Stimulated activated CD4-positive, alpha-beta T cell treated with anti-CD3 and anti-CD28 coated beads, TNF-alpha, amount 100 ng/mL, for 1 hour (primary cell): ENCODE measurements around the gene HYDIN.
A peak's percentile ranks its signal among the peaks of the same experiment; 100 is the strongest.

Experiments
- DNase-seq, 3 donors: peaks; one replicate each; pipeline ENCODE4 v3.0.0-alpha.2; 2020; ENCODE audit warnings: low read depth in 3 of 3, low spot score in 1 of 3

Gene HYDIN

DNA sequence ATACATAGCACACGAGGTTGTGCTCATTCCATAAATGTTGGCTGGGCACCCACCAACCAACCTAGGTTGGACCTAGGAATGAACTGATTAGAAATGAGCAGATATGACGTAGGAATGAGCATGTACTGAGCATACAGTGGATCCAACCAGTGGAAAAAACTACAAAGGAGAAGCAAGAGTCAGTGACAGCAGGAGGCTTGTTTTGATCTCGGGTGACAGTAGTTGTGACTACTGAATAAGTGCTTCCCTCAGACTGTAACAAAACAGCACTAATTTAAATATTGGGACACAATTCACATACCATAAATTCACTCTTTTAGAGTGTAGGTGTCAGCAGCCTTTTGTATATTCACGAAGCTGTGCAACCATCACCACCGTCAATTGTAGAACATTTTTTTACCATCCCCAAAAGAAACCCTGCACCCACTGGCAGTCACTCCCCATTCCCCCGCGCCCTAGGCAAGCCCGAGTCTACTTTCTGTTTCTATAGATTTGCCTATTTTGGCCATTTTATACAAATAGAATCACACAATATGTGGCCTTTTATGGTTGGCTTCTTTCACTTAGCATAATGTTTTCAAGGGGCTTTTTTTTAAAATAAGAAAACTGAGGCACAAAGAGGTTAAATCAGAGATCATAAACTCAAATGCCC is 436.5 kb downstream of the HYDIN start:
- no peak for DNase-seq

DNA sequence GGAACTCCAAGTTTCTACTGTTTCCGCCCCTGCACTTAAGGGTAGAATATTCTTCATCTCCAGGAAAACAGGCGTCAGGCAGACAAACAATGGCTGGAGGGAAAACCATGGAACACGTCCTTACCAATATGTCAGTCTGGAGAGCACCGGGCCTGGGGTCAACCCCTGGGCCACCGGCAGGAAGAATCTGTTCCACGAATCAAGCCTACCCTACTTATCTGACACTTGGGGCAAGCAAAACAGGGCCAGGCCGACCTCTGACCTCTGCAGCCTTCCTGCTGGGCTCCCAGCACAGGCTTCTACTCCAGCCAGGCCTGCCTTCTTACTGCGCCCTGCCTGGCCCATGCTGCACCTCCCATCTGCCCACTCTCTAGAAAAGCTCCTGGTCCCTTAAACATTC is 439.7 kb downstream of the HYDIN start:
- no peak for DNase-seq

DNA sequence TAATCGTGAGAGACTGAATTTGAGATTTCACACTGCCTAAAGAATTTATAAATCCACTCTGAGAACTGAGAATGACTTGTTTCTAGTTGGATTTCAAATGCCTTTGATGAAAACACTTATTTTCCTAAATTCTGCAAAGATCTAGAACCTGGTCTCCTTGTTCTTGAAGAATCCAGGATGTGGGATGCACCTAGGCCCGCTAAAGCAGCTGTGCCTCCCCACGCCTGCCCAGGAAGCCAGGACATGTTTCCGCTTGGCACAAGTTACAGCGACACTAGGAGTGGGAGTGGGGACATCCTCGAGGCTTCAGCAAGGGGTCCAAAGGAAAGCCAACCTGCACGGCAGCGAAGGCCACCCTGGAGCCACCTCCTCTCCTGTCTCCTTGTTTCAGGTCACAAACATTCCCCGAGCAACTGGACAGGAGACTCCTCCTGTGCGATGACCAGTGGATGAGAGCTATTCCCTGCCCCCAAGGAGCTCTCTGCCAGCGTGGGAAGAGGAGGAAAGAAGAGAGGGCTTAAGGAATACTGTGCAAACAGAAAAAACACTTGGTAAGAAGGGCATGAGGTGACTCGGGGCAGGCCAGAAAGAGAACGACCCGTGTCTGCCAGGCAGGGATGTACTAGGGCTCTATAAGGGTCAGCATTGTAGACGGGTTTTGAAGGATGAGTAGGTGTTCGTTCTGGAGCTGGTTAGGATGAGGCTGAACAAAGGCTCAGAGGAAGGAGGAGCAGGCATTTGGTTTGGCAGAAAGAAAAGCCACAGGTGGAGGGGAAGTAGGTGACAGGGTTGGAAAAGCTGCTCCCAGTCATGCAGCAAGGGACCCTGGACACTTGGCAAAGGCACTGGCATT is 440.7 kb downstream of the HYDIN start:
- DNase-seq, result no peak

DNA sequence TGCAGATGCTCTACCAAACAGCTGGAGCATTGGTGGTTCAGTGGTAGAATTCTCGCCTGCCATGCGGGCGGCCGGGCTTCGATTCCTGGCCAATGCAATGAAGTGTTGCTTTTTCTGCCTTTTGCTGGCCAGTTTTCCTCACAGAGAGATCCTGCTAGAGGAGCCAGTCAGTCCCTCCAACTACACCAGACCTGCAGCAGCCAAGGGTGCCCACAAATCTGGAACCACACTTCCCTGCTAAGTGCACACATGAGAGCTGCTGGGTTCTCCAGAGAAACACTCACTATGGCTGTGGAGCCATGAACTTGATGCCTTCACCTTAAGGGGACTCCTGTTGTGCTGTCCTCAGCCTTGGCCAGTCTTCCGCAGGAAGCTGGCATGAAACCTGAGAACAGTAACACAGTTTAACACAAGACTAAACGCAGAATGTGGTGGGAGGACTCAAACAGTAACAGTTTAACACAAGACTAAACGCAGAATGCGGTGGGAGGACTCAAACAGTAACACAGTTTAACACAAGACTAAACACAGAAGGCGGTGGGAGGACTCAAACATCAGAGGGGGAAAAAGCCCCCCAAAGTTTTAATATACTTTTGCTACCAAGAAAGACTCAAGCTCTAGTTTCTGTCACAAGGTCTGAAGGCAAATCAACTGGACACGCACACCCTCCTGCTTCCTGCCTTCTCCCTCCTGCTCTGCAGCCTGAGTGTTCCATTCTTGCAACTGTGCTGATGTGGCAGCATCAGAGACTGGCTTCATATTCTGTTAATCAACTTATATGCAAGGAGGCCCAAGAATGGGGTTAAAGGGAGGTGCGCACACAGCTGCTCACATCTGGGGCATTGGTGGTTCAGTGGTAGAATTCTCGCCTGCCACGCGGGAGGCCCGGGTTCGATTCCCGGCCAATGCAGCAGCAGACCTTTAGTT is 441.6 kb downstream of the HYDIN start:
- no peak for DNase-seq

DNA sequence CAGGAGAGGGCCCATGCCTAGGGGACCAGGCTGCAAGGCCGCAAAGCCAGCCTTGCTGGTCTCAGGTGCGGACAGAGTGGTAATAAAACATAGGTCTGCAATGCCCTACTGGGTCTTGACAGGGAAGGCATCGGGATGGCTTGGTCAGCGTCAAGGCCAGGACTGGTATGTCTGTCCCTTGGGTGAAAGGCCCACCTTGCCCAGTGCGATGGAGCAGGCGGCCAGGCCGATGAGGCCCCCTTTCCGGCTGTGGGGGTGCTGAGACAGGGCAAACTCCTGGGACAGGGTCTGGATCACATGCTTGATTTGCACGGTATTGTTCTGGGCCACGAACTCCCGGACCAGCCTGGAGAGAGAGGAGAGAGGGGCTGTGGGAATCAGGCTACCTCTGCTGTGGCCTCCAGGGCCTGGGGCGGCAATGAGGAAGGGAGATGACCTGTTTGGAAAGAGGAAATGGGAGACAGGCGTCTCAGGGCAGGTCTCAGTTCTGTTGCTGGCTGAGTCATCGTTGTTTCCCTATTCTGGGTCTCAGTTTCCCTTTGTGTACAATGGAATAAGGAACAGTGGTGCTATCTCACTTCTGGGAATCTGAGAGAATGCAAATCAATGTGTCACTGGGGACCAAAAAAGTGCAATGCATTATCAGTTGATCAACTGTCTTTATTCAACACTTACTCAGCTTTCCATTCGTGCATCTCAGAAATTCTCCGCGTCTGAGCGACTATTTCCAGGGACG is 444.3 kb downstream of the HYDIN start:
- DNase-seq, result no peak

DNA sequence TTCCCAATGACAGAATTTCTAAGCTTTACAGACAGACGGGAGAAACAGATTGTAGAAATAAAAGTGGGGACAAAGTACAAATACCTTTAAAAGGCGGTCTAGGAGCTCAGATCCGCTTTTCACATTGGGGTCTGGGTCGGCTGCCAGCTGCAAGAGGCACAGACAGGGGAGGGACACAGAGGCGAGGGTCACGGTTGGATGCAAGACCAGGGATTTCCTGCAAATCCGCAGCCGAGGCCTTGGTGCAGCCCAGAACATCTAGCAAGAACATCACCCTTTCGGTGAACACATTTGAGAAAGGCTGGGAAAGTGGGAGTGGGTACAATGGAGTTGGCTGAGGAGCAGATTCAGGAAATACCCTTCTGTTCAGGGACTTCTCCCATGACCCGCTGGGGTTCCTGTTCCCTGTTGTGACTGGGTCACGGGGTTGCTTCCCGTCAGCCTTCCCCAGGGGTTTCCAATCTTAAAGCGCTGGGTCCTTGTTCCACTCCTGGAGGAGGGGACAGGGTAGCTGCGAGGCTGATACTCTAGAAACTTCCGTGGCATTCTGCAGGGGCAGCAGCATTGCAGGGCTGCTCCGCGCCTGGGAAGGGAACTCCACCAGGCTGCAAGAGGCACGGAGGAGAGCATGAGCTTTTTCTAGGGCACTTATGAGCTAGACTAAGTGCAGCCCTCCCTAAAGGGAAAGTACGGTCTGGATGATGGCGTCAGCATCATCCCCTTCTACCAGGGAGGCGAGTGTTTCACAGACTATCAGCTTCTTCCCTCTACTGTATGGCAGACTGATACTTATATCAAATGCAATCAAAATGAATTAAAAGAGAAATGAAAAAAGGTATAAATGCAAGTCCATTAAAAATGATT is 445.6 kb downstream of the HYDIN start:
- no peak for DNase-seq

DNA sequence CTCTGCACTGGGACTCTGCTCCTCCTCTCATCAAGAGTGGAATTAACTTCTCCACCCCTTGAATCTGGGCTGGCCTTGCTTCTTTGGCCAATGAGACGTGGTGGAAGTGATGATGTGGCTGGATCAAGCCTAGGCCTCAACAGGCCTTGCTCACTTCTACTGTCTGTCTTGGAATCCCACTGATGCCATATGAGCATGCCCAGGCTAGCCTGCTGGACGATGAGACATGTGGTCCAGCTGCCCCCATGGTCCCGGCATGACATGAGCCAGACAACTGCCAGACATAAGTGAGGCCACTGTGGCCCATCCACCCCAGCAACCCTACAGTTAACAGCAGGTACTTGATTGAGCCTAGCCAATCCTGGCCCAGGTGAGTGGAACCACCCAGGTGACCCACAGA is 448.3 kb downstream of the HYDIN start:
- DNase-seq, result no peak

DNA sequence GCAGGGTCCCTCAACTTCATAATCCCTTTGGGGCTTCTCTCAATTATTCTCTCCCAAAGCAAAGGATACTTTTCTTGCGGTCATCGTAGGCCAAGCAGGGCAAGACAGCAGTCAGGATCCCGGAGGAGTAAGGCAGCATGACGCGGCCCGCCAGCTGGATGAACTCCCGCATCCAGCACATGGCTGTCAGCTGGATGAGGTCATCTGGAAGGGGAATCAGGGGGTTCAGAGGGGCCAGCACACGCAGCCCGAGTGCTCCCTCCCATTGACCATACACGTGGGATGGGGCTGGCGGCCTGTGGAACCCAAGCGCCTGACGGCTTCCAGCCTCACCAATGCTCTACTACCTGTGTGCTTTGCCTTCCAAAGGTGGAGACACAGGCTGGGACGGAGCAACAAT is 448.7 kb downstream of the HYDIN start:
- DNase-seq, result no peak

DNA sequence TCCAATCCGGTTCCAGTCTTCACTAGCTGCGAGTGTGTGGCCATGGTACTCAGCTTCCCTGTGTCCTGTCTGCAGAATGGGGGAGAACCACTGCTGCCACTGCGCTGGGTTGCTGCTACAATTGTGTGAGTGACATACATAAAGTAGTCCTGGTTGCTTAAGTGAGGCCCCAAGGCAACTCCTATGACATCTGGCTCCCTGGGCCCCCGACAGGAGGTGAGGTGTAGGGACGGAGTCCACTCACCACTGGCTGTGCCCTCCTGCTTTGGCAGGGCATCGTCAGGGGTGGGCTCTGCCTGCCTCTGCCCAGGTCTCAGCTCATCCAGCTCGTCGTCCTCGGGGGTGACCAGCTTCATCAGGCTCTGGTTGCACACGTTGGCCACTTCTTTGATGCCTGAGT is 450.0 kb downstream of the HYDIN start:
- no peak for DNase-seq

DNA sequence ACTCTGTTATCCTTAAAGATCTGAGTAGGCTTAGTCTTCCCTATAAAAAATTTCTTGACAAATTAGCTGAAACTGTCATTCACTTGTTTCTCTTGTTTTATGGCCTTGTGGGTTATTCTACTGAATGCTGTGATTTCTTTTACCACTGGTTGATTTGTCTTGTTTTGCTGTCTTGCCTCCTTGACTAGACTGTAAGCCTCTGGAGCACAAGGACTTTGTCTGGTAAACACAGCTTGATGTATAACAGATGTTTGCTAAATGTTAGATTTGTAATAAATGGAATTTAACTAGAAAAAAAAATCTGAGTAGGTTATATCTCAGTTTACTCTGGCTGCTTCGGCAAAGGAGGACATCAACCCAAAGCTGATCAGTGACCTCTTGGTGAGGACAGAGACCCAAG is 451.2 kb downstream of the HYDIN start:
- DNase-seq, result no peak

DNA sequence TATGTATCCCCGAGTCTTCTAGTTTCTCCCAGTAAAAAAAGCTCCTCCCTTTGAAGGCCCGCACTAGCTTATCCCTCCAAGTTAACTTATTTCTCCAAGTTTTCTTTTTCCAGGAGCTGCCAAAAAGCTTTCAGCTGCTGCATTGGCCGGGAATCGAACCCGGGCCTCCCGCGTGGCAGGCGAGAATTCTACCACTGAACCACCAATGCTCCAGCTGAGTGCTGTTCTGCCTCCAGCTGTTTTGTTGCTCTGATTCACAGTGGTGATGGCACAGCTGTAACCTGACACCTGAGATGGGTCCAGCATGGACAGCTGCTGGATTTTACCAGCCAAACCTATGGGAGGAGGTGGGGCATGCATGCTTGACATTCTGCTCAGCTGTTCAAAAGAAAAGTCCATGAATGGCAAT is 451.6 kb downstream of the HYDIN start:
- no peak for DNase-seq

DNA sequence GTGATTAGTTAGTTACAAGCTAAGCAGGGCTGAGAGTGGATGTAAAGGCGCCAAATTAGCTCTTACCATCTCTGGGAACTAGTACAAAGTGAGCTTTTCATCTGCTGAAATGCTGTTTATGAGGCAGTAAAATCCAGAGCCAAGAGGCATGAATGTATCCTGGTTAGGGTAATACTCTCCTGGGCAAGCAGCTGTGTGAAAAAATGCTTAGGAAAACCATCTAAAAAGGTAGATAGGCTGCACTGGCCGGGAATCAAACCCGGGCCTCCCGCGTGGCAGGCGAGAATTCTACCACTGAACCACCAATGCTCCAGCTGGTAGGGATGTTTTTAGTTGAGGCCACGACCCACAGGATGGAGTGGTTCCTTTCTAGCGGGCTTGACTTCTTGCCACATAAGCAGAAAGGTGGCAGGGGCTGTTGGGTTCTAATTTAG is 452.5 kb downstream of the HYDIN start:
- DNase-seq, result no peak

DNA sequence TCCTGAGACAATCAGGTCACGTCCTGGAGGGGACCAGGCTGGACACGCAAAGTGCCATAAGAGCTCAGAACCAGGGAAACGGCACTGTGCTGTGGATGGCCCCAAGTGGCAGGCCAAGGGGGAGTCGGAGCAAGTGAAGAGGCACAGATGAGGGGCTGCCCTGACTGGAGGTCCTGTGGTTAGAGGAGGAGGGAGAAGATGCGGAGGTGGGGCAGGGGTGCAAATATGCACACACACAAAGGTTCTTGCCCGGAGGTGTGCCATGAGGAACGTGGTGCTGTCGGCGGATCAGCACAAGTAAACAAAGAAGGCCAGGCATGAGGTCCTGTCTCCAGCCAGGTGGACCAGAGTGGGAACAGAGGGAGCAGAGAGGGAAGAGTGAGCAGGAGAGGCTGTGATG is 453.0 kb downstream of the HYDIN start:
- DNase-seq, result no peak

DNA sequence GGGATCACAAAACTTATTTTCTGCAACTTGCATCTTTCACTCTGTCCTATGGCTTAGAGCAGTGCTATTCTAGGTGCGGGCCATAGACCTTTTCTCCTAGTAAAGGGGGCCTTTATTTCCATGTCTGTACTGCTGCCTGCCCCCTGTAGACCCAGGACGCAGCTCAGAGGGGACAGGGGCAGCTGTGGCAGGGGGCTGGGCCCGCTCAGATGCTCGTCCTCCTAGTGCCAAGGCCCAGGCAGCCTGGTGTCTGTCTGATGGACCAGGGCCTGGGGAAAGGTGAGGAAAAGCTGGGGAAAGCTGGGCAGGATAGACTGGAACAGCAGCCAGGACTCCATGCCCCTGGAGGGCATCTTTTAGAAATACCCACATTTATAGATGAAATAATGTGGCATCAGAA is 455.1 kb downstream of the HYDIN start:
- no peak for DNase-seq

DNA sequence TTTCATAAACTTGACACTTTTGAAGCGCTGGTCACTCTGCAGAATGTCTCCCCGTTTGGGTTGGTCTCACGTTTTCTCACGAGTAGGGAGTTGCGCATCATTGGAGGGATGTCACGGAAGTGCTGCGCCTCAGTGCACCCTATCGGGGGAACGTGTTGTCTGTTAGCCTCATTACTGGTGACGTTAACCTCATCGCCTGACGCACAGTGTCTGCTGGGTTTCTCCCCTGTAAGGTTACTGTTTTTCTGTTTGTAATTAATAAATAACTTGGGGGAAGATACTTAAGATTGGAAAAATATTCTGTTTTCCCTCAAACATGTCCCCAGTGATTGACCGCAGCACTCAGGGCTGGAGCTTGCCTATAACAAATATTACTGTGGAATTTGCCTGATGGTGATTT is 456.3 kb downstream of the HYDIN start:
- no peak for DNase-seq

DNA sequence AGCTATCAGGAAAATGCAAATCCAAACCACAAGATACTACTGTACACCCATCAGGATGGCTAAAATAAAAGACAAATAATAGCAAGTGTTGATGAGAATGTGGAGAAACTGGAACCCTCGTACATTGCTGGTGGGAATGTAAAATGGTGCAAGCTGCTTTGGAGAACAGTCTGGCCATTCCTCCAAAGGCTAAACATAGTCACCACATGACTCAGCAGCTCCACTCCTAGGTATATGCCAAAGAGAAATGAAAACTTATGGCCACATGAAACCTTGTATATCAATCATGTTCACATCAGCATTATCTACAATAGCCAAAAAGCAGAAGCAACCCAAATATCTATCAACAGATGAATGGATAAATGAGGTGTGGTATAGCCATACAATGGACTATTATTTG is 458.0 kb downstream of the HYDIN start:
- DNase-seq, result no peak

DNA sequence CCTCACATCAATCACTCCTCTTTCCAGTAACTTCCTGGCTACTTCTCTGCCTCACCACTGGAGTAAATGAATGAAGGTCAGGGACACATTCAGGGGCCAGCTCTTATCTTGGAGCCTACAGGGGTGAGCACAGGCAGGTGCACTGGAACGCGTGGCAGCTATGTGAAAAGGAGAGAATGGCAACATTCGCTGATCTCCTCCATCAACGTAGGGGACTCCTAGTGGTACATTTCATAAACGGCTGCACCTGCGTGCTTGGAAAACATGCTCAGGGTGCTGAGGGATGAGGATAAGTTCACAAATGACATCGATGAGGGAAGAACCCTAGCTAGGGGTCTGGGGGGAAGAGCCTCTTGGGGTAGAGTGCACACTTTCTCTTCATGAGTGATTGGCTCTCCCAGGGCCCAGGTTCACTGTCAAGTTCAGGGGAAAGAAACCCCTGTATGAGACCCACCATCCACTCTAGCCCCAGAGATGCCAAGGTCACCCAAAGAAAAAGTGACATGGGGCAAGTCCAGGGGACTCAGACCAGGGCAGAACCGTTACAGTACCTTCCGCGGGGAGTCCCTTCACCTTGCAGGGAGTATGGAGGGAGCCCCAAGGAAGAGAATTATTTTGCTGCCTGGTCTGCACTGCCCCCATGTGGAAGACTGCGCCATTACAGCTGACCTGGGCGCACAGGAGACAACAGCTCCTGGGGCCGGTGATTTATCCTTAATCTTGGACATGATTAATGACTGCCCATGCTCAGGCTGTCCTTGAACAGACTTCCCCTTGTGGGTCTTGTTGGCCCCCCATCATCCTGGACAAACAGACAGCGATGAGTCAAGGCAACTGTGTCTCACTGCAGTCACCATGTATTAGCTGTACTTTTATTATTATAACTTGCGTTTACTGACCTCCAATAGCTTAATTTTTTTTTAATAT is 459.6 kb downstream of the HYDIN start:
- DNase-seq, result peak in 2 of 3 donors; percentile 18 to 38

DNA sequence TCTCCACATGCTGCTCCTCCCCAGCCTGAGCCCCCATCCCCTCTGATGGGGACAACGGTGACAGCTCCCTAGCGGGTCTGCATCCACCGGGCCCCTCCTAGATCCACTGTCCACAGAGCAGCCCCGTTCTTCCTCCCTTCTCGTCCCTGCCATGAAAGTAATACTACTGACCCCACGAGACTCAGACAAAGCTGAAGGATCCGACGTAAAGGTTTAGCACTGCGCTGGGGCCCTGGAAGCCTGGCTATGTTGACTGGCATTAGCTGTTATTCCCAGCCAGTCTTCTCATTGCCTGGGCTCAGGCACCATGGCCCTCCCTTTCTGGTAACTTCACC is 460.3 kb downstream of the HYDIN start:
- no peak for DNase-seq

DNA sequence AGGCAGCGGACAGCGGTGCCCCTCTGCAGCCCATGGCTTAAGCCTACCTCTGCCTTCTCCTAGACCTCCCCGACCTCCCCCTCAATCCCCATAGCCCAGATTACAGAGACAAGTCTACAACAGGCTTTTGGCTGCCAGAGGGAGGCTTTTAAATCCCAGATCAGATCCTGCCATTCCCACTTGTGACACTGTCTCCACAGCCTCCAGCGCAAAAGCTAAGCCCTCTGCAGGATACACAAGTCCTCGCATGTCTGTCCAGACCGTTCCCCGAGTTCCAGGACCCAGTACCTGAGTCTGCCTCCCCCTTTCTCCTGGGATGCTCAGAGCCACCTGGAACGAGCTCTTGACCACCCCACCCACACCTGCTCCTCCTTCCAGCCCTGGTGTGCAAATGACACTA is 460.8 kb downstream of the HYDIN start:
- DNase-seq, result no peak
